ENCODE data around the gene ATR.
A peak's percentile ranks its signal among the peaks of the same experiment; 100 is the strongest.

- TF ChIP-seq POLR2A (IDR thresholded peaks at IDR 0.05; ENCODE audit: low read depth, low read length) (peak; percentile 86), CTCF (conservative IDR thresholded peaks at IDR 0.05; ENCODE audit: low read depth, low read length) (no peak), RFX5 (IDR thresholded peaks at IDR 0.05; ENCODE audit: low read depth, low read length) (no peak), USF2 (IDR thresholded peaks at IDR 0.05; ENCODE audit: low read depth, low read length) (no peak), FOS (IDR thresholded peaks at IDR 0.05; ENCODE audit: low read depth, low read length) (no peak), CEBPB (IDR thresholded peaks at IDR 0.05; ENCODE audit: low read depth, low read length) (no peak), MAZ (IDR thresholded peaks at IDR 0.05; ENCODE audit: borderline replicate concordance, low read depth, low read length) (peak; percentile 80; the same call in 1 of the 2 replicates), RAD21 (IDR thresholded peaks at IDR 0.05; ENCODE audit: low read length) (no peak), RCOR1 (IDR thresholded peaks at IDR 0.05; ENCODE audit: insufficient replicate concordance, low read length) (no peak)
These were observed at the start of gene ATR for GRCh38 chr3:142578329-142579223.
